ENCODE results near the gene AUTS2.
"Not testable (repeated sequence)": the region's sequence is repeated elsewhere in the genome, so short reads cannot be mapped to it uniquely, and the experiment has no call there.

AUTS2 gene

DNA sequence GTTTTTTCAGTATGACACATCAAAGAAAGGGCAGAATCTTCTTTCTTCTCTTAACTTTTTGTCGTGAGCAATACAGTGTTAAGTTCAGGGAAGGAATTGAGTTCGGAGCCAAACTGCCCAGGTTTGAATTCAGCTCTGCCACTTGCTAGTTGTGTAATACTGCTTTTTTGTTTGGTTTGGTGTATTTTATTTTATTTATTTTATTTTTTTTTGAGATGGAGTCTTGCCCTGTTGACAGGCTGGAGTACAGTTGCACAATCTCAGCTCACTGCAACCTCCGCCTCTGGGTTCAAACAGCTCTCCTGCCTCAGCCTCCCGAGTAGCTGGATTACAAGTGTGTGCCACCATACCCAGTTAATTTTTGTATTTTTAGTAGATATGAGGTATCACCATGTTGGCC lies 993.9 kb downstream of the AUTS2 start:
- no peak for DNase-seq
- no peak overlapping the region for H3K27ac Mint-ChIP-seq
- H3K4me3 Mint-ChIP-seq = no peak overlapping the region
- H3K36me3 Mint-ChIP-seq (ENCODE audit: low read depth) = no peaks in the 10 kb centered on the region
- peaks cover 8% of the 10 kb centered on the region for H3K4me1 Mint-ChIP-seq (ENCODE audit: low read depth)
- no peaks in the 10 kb centered on the region for H3K9me3 Mint-ChIP-seq
- H3K27me3 Mint-ChIP-seq = peaks cover 31% of the 10 kb centered on the region

- Mint-ChIP-seq H3K27me3 (peaks cover 51% of the 10 kb centered on the region), H3K36me3 (ENCODE audit: low read depth) (no peaks in the 10 kb centered on the region), H3K27ac (no peak overlapping the region), H3K9me3 (no peaks in the 10 kb centered on the region), H3K4me1 (ENCODE audit: low read depth) (peaks cover 7% of the 10 kb centered on the region), H3K4me3 (no peak overlapping the region)
- no peak for DNase-seq
These were observed 995.9 kb downstream of the AUTS2 start for GRCh38 chr7:70594170-70594569.

GRCh38 chr7:70594885-70595284 lies 996.6 kb downstream of the AUTS2 start:
- not testable (repeated sequence) for H3K4me3 Mint-ChIP-seq

GRCh38 chr7:70595370-70595754 lies 997.1 kb downstream of the AUTS2 start:
- no peak overlapping the region for H3K27ac Mint-ChIP-seq
- no peaks in the 10 kb centered on the region for H3K9me3 Mint-ChIP-seq
- peak overlapping the region; percentile 60 for H3K4me3 Mint-ChIP-seq
- no peaks in the 10 kb centered on the region for H3K36me3 Mint-ChIP-seq (ENCODE audit: low read depth)
- H3K27me3 Mint-ChIP-seq = peaks cover 58% of the 10 kb centered on the region
- peaks cover 7% of the 10 kb centered on the region for H3K4me1 Mint-ChIP-seq (ENCODE audit: low read depth)
- no peak for DNase-seq

More at GRCh38 chr7:70594885-70595284, 996.6 kb downstream of the AUTS2 start:
- not testable (repeated sequence) for H3K9me3 Mint-ChIP-seq; H3K36me3 Mint-ChIP-seq (ENCODE audit: low read depth); H3K4me1 Mint-ChIP-seq (ENCODE audit: low read depth); H3K27ac Mint-ChIP-seq; DNase-seq
- H3K27me3 Mint-ChIP-seq = peaks cover 58% of the 10 kb centered on the region

DNA sequence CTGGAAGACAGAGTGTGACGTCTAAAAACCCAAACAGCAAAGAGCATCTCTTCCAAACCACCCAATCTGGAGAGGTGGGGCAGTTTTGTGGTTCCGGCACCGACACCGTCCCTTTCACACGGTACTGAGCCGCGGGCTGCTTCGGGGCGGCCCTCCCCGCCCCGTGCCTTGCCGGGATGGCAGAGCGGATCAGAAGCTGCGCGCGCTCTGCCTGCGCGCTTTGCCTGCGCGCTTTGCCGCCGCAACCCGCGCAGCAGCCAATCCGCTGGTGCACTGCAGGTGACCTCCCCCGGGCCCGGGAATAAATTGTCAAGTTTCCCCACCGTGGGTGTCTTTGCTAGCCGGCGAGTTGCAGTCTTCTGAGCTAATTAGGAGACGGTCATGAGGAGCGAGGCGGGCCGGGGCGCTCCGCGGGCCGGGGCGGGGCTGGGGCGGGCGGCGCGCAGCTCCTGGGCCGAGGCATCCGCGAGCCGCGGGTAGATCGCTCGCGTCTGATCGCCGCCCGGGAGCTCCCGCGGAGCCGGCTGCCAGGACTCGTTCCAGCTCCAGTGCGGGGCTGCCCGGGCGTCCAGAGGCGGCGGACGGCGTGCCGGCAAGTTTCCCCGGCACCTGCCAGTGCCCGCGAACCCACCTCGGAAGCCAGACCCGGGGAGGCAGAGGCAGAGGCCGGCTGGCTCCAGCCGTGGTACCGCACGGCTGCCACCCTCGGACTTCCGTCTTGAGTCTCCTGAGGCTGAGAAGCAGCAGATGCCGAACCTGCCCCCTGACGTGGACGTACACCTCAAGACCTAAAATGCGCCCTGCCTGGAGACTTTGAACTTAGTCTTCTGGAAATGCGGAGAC lies 997.7 kb downstream of the AUTS2 start:
- Mint-ChIP-seq H3K4me1 (ENCODE audit: low read depth) (peaks cover 7% of the 10 kb centered on the region), H3K9me3 (peaks cover 5% of the 10 kb centered on the region), H3K4me3 (peak overlapping the region; percentile 60), H3K27ac (no peak overlapping the region), H3K27me3 (peaks cover 62% of the 10 kb centered on the region), H3K36me3 (ENCODE audit: low read depth) (no peaks in the 10 kb centered on the region)
- DNase-seq = peak; percentile 54

DNA sequence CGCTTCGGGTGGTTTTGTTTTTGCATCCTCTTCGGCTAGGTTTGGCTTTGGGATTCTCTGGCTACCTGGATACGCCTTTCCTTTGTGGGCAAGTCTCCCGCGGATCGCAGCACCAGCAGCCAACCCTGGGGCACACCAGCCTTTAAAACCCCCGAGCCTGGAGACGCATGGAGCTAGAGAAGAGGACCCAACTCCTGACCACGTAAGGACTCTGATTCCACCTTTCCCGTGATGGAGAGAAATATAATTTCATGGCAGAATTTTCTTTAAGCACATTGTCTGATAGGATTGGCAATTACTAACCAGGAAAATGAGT lies 998.3 kb downstream of the AUTS2 start:
- H3K27me3 Mint-ChIP-seq = peaks cover 62% of the 10 kb centered on the region
- H3K27ac Mint-ChIP-seq = no peak overlapping the region
- DNase-seq = no peak
- peak overlapping the region; percentile 43 for H3K4me3 Mint-ChIP-seq
- H3K4me1 Mint-ChIP-seq (ENCODE audit: low read depth) = peaks cover 7% of the 10 kb centered on the region
- no peaks in the 10 kb centered on the region for H3K36me3 Mint-ChIP-seq (ENCODE audit: low read depth)
- H3K9me3 Mint-ChIP-seq = peaks cover 10% of the 10 kb centered on the region

GRCh38 chr7:70597066-70597465 lies 998.8 kb downstream of the AUTS2 start:
- H3K4me3 Mint-ChIP-seq = no peak overlapping the region
- H3K9me3 Mint-ChIP-seq = peaks cover 10% of the 10 kb centered on the region
- no peaks in the 10 kb centered on the region for H3K36me3 Mint-ChIP-seq (ENCODE audit: low read depth)
- DNase-seq = no peak
- H3K4me1 Mint-ChIP-seq (ENCODE audit: low read depth) = peaks cover 7% of the 10 kb centered on the region
- no peak overlapping the region for H3K27ac Mint-ChIP-seq
- peaks cover 62% of the 10 kb centered on the region for H3K27me3 Mint-ChIP-seq

DNA sequence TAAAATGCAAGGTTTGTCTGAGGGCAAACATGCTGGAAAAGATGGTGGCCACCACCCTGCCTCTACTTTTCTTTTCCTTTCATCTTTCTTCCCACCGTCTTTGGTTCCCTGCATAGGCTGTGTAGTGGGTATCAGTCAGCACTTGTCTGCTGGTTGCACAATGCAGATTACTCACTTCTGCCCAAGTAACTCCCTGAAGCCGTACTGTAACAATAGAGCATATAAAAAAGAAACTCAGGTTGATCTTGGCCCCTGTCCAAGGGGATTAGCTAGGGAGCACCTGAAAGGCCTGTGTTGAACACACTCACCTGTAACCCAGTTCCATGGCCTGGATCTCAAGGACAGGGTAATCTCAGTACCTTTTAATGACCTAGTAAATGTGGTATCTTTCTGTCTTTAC lies 1000.7 kb downstream of the AUTS2 start:
- peaks cover 56% of the 10 kb centered on the region for H3K27me3 Mint-ChIP-seq
- peaks cover 10% of the 10 kb centered on the region for H3K9me3 Mint-ChIP-seq
- H3K4me1 Mint-ChIP-seq (ENCODE audit: low read depth) = peaks cover 7% of the 10 kb centered on the region
- no peaks in the 10 kb centered on the region for H3K36me3 Mint-ChIP-seq (ENCODE audit: low read depth)
- H3K27ac Mint-ChIP-seq = no peak overlapping the region
- H3K4me3 Mint-ChIP-seq = no peak overlapping the region
- no peak for DNase-seq

GRCh38 chr7:70599446-70600190 lies 1001.3 kb downstream of the AUTS2 start:
- no peak for DNase-seq
- Mint-ChIP-seq H3K4me3 (no peak overlapping the region), H3K27me3 (peaks cover 51% of the 10 kb centered on the region), H3K9me3 (peaks cover 10% of the 10 kb centered on the region), H3K36me3 (ENCODE audit: low read depth) (no peaks in the 10 kb centered on the region), H3K27ac (no peak overlapping the region), H3K4me1 (ENCODE audit: low read depth) (peaks cover 7% of the 10 kb centered on the region)

GRCh38 chr7:70600993-70601392 lies 1002.7 kb downstream of the AUTS2 start:
- no peaks in the 10 kb centered on the region for H3K36me3 Mint-ChIP-seq (ENCODE audit: low read depth)
- H3K4me3 Mint-ChIP-seq = no peak overlapping the region
- no peak for DNase-seq
- H3K27ac Mint-ChIP-seq = no peak overlapping the region
- peaks cover 4% of the 10 kb centered on the region for H3K4me1 Mint-ChIP-seq (ENCODE audit: low read depth)
- peaks cover 10% of the 10 kb centered on the region for H3K9me3 Mint-ChIP-seq
- peaks cover 39% of the 10 kb centered on the region for H3K27me3 Mint-ChIP-seq

DNA sequence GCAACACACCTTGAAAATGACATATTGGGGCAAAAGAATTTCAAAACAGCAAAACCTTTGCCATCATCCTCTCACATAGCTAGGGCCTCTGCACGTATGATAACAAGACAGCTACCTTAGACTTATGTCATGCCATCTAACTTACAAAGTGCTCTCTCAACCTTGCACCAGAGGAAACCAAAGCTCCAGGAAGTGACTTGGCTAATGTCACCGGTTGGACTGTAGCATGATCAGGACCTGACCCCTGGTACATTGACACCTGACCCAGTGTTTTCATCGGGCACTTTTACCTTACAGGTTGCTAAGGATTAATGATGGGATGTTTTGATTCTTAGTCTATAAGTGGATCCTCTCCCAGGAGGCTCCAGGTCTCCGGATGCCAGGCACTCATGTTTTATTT lies 1003.8 kb downstream of the AUTS2 start:
- H3K4me3 Mint-ChIP-seq = no peak overlapping the region
- H3K27me3 Mint-ChIP-seq = peaks cover 31% of the 10 kb centered on the region
- peaks cover 10% of the 10 kb centered on the region for H3K9me3 Mint-ChIP-seq
- H3K36me3 Mint-ChIP-seq (ENCODE audit: low read depth) = no peaks in the 10 kb centered on the region
- no peak overlapping the region for H3K27ac Mint-ChIP-seq
- DNase-seq = no peak
- H3K4me1 Mint-ChIP-seq (ENCODE audit: low read depth) = no peaks in the 10 kb centered on the region

GRCh38 chr7:70607281-70607680 lies 1009.0 kb downstream of the AUTS2 start:
- Mint-ChIP-seq H3K27ac (no peak overlapping the region), H3K4me3 (no peak overlapping the region), H3K36me3 (ENCODE audit: low read depth) (no peaks in the 10 kb centered on the region), H3K9me3 (no peaks in the 10 kb centered on the region), H3K27me3 (no peaks in the 10 kb centered on the region), H3K4me1 (ENCODE audit: low read depth) (no peaks in the 10 kb centered on the region)
- DNase-seq = no peak

- H3K27ac Mint-ChIP-seq = no peak overlapping the region
- DNase-seq = no peak
- H3K27me3 Mint-ChIP-seq = no peaks in the 10 kb centered on the region
- no peaks in the 10 kb centered on the region for H3K4me1 Mint-ChIP-seq (ENCODE audit: low read depth)
- no peaks in the 10 kb centered on the region for H3K36me3 Mint-ChIP-seq (ENCODE audit: low read depth)
- no peaks in the 10 kb centered on the region for H3K9me3 Mint-ChIP-seq
- no peak overlapping the region for H3K4me3 Mint-ChIP-seq
These were observed 1009.5 kb downstream of the AUTS2 start for GRCh38 chr7:70607759-70608158.

GRCh38 chr7:70608229-70608628 lies 1010.0 kb downstream of the AUTS2 start:
- no peaks in the 10 kb centered on the region for H3K36me3 Mint-ChIP-seq (ENCODE audit: low read depth)
- no peaks in the 10 kb centered on the region for H3K27me3 Mint-ChIP-seq
- no peak overlapping the region for H3K4me3 Mint-ChIP-seq
- no peak for DNase-seq
- no peaks in the 10 kb centered on the region for H3K4me1 Mint-ChIP-seq (ENCODE audit: low read depth)
- no peak overlapping the region for H3K27ac Mint-ChIP-seq
- no peaks in the 10 kb centered on the region for H3K9me3 Mint-ChIP-seq

DNA sequence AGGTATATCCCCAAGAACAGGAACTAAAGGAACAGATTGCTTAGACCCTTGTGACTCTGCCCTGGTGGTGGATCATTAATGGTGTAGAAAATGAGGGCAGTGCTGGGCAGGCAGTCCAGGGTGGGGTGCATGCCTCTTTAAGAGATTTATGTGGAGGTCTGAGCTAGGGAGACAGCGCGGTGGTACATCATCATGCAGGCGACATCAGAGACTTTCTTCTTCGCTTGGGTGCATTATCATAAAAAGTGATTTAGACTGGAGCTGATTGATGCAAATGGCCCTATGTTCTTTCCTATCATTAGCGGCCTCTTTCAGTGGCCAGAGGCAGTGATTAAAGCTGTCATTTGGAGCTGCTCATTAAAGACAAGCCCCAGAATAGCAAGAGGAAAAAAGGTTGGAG lies 1014.5 kb downstream of the AUTS2 start:
- Mint-ChIP-seq H3K27ac (no peak overlapping the region), H3K9me3 (no peaks in the 10 kb centered on the region), H3K36me3 (ENCODE audit: low read depth) (no peaks in the 10 kb centered on the region), H3K4me1 (ENCODE audit: low read depth) (no peaks in the 10 kb centered on the region), H3K4me3 (no peak overlapping the region), H3K27me3 (no peaks in the 10 kb centered on the region)
- no peak for DNase-seq

Data from activated T-cell treated with anti-CD3 and anti-CD28 coated beads, Interleukin-2, amount 50 U/mL, for 24 hours (primary cell).